ENCODE measurements around the gene UBE2J2.

GRCh38 chr1:1239614-1240347, 33.9 kb downstream of the UBE2J2 start:
- no peak for TF ChIP-seq ELF4 (IDR thresholded peaks at IDR 0.05)
- TF ChIP-seq SP1 (IDR thresholded peaks at IDR 0.05) = no peak
- TF ChIP-seq FOXA1 (IDR thresholded peaks at IDR 0.05) = no peak
- no peak for TF ChIP-seq SUZ12 (IDR thresholded peaks at IDR 0.05)
- TF ChIP-seq BHLHE40 (IDR thresholded peaks at IDR 0.05; ENCODE audit: borderline replicate concordance) = no peak
- TF ChIP-seq HDGF (IDR thresholded peaks at IDR 0.05; ENCODE audit: borderline replicate concordance) = no peak

Measured in HEK293T (cell line).